Vagina (tissue), 2 donors: ENCODE data around the gene ADAM11. TPM values are rescaled to one million over a fixed set of nuclear protein-coding genes. Genes with fewer than 3 reads are reported as not detected.

Experiments
- DNase-seq, 2 donors: peaks; one replicate each; pipeline ENCODE4 v3.0.0-alpha.2; 2017; ENCODE audit errors: extremely low spot score in 2 of 2
- H3K27ac ChIP-seq: fragments of 200-600 bp; sonication (generic); one replicate; pipeline ENCODE4 v1.5.1; 2019
- H3K27me3 ChIP-seq: fragments of 200-600 bp; sonication (generic); one replicate; pipeline ENCODE4 v1.5.1; 2019
- H3K36me3 ChIP-seq, 2 donors: fragments of 200-600 bp; sonication (generic); one replicate each; pipeline ENCODE4 v1.5.1; 2017 to 2019
- H3K4me1 ChIP-seq: fragments of 200-600 bp; sonication (generic); one replicate; pipeline ENCODE4 v1.5.1; 2019
- H3K4me3 ChIP-seq, 2 donors: fragments of 200-600 bp; sonication (generic); 1 replicate in 1 of 2; 2 replicates in 1 of 2; pipeline ENCODE4 v1.5.1; 2016 to 2019
- H3K9me3 ChIP-seq: fragments of 200-600 bp; sonication (generic); one replicate; pipeline ENCODE4 v1.5.1; 2019
- CTCF ChIP-seq, 3 experiments: fragments of 450-650 bp in 2 of 3; fragments of 200-600 bp in 1 of 3; sonication (generic) in 1 of 3; IDR thresholded peaks; one replicate each; pipeline ENCODE4 v1.5.1; 2017 to 2019; ENCODE audit warnings: antibody characterized with exemption in 3 of 3, mild to moderate bottlenecking in 2 of 3, moderate library complexity in 2 of 3
- POLR2A ChIP-seq, 2 donors: fragments of 450-650 bp; IDR thresholded peaks; one replicate each; pipeline ENCODE4 v1.6.1; 2017; ENCODE audit warnings: antibody characterized with exemption in 2 of 2, mild to moderate bottlenecking in 2 of 2, moderate library complexity in 2 of 2
- POLR2AphosphoS5 ChIP-seq, 2 donors: sonication (generic); formaldehyde crosslinking; IDR thresholded peaks; one replicate each; pipeline ENCODE4 v1.9.0; 2017; ENCODE audit warnings: antibody characterized with exemption in 2 of 2, mild to moderate bottlenecking in 2 of 2, low read depth in 1 of 2; ENCODE audit not compliant: insufficient read depth in 1 of 2
- intact Hi-C: fragments of 100-400 bp; cut with DNase I; formaldehyde crosslinking; loops from one replicate; pipeline ENCODE4 v1.15.1; 2023
- total RNA-seq: library from RNA; depleted of rRNA; stranded (reverse); fragments of >200 nt; gene quantifications from one replicate; pipeline ENCODE4 v1.2.3, GENCODE V29; 2016

Gene ADAM11
- total RNA-seq, 1 donor from 2014 or later = 3.7 TPM

- H3K4me3 ChIP-seq = peak overlapping the region; percentile 54 to 68
- no peak for DNase-seq
- intact Hi-C loops = loop anchor here (5.0 kb wide), 2 partner anchors 91 to 246 kb away; no protein-coding TSS in a partner anchor
- peaks cover 19% of the 10 kb centered on the region for H3K4me1 ChIP-seq
- peak in 1 of 2 donors; percentile 73 for TF ChIP-seq POLR2AphosphoS5 (IDR thresholded peaks at IDR 0.05; ENCODE audit: insufficient read depth in 1 of 2, low read depth in 1 of 2)
- no peak for TF ChIP-seq POLR2A (IDR thresholded peaks at IDR 0.05)
- TF ChIP-seq CTCF (IDR thresholded peaks at IDR 0.05) = no peak
- no peaks in the 10 kb centered on the region for H3K36me3 ChIP-seq
- no peaks in the 10 kb centered on the region for H3K27me3 ChIP-seq
- no peaks in the 10 kb centered on the region for H3K9me3 ChIP-seq
- H3K27ac ChIP-seq = peak overlapping the region; percentile 60
These were observed 17.2 kb downstream of the ADAM11 start for GRCh38 chr17:44775838-44776621.

GRCh38 chr17:44776628-44777393 lies 18.0 kb downstream of the ADAM11 start:
- H3K27me3 ChIP-seq = no peaks in the 10 kb centered on the region
- no peak for DNase-seq
- H3K9me3 ChIP-seq = no peaks in the 10 kb centered on the region
- H3K27ac ChIP-seq = no peak overlapping the region
- no peaks in the 10 kb centered on the region for H3K36me3 ChIP-seq
- intact Hi-C loops = loop anchor here (5.0 kb wide), 2 partner anchors 90 to 245 kb away; no protein-coding TSS in a partner anchor
- H3K4me3 ChIP-seq = no peak overlapping the region
- peaks cover 27% of the 10 kb centered on the region for H3K4me1 ChIP-seq
- TF ChIP-seq POLR2AphosphoS5 (IDR thresholded peaks at IDR 0.05; ENCODE audit: insufficient read depth in 1 of 2, low read depth in 1 of 2) (no peak), POLR2A (IDR thresholded peaks at IDR 0.05) (no peak), CTCF (IDR thresholded peaks at IDR 0.05) (no peak)

- no peak for DNase-seq
- peaks cover 33% of the 10 kb centered on the region for H3K4me1 ChIP-seq
- H3K36me3 ChIP-seq = no peaks in the 10 kb centered on the region
- TF ChIP-seq POLR2A (IDR thresholded peaks at IDR 0.05) (no peak), POLR2AphosphoS5 (IDR thresholded peaks at IDR 0.05; ENCODE audit: insufficient read depth in 1 of 2, low read depth in 1 of 2) (no peak), CTCF (IDR thresholded peaks at IDR 0.05) (no peak)
- intact Hi-C loops = loop anchor here (5.0 kb wide), 2 partner anchors 90 to 245 kb away; no protein-coding TSS in a partner anchor
- no peak overlapping the region for H3K27ac ChIP-seq
- no peaks in the 10 kb centered on the region for H3K9me3 ChIP-seq
- no peaks in the 10 kb centered on the region for H3K27me3 ChIP-seq
- no peak overlapping the region for H3K4me3 ChIP-seq
These were observed 18.9 kb downstream of the ADAM11 start for GRCh38 chr17:44777394-44778348.

- Histone ChIP-seq H3K4me1 (peaks cover 33% of the 10 kb centered on the region), H3K4me3 (peak overlapping the region; percentile 20 to 48), H3K27me3 (no peaks in the 10 kb centered on the region), H3K9me3 (no peaks in the 10 kb centered on the region), H3K36me3 (no peaks in the 10 kb centered on the region), H3K27ac (peak overlapping the region; percentile 21)
- intact Hi-C loops = loop anchor here (5.0 kb wide), 2 partner anchors 89 to 244 kb away; no protein-coding TSS in a partner anchor
- TF ChIP-seq CTCF (IDR thresholded peaks at IDR 0.05) (no peak), POLR2A (IDR thresholded peaks at IDR 0.05) (no peak), POLR2AphosphoS5 (IDR thresholded peaks at IDR 0.05; ENCODE audit: insufficient read depth in 1 of 2, low read depth in 1 of 2) (no peak)
- no peak for DNase-seq
These were observed 19.9 kb downstream of the ADAM11 start for GRCh38 chr17:44778656-44779210.
